Measurements from ENCODE around the gene LEUTX. TPM values are rescaled to one million over a fixed set of nuclear protein-coding genes. Genes with fewer than 3 reads are reported as not detected.

The LEUTX gene
- total RNA-seq, 4 donors from 2014 or later = not detected

- H3K9me3 ChIP-seq = no peaks in the 10 kb centered on the region
- H3K27me3 ChIP-seq = peaks cover 21% of the 10 kb centered on the region
- no peaks in the 10 kb centered on the region for H3K4me1 ChIP-seq
- H3K27ac ChIP-seq = no peak overlapping the region
- no peaks in the 10 kb centered on the region for H3K36me3 ChIP-seq
- no peak for ATAC-seq
- TF ChIP-seq POLR2A (IDR thresholded peaks at IDR 0.05) (no peak), CTCF (IDR thresholded peaks at IDR 0.05) (no peak), EP300 (IDR thresholded peaks at IDR 0.05) (no peak), POLR2AphosphoS5 (IDR thresholded peaks at IDR 0.05) (no peak)
- H3K4me3 ChIP-seq = no peak overlapping the region
- 49 to 73% methylated on average over 1 to 3 of the region's 3 CpGs for WGBS, 2 donors (ENCODE audit: low coverage in 1 of 2)
Measured at GRCh38 chr19:39745643-39746042, 33.0 kb upstream of the LEUTX start.

- Histone ChIP-seq H3K4me1 (no peaks in the 10 kb centered on the region), H3K27ac (no peak overlapping the region), H3K4me3 (no peak overlapping the region), H3K27me3 (peaks cover 35% of the 10 kb centered on the region), H3K36me3 (no peaks in the 10 kb centered on the region), H3K9me3 (no peaks in the 10 kb centered on the region)
- no peak for ATAC-seq
- TF ChIP-seq CTCF (IDR thresholded peaks at IDR 0.05) (no peak), POLR2AphosphoS5 (IDR thresholded peaks at IDR 0.05) (no peak), EP300 (IDR thresholded peaks at IDR 0.05) (no peak), POLR2A (IDR thresholded peaks at IDR 0.05) (no peak)
- WGBS, 2 donors (ENCODE audit: low coverage in 1 of 2) = 57 to 72% methylated on average over 1 to 4 of the region's 4 CpGs
Measured at GRCh38 chr19:39746836-39747529, 31.7 kb upstream of the LEUTX start.

- TF ChIP-seq CTCF (IDR thresholded peaks at IDR 0.05) (no peak), POLR2A (IDR thresholded peaks at IDR 0.05) (no peak), EP300 (IDR thresholded peaks at IDR 0.05) (no peak), POLR2AphosphoS5 (IDR thresholded peaks at IDR 0.05) (no peak)
- Histone ChIP-seq H3K36me3 (no peaks in the 10 kb centered on the region), H3K4me1 (no peaks in the 10 kb centered on the region), H3K27ac (no peak overlapping the region), H3K27me3 (peaks cover 37% of the 10 kb centered on the region), H3K9me3 (no peaks in the 10 kb centered on the region), H3K4me3 (no peak overlapping the region)
- 64 to 76% methylated on average over 5 of the region's 5 CpGs for WGBS, 2 donors (ENCODE audit: low coverage in 1 of 2)
- ATAC-seq = no peak
Measured at GRCh38 chr19:39749981-39750380, 28.7 kb upstream of the LEUTX start.

GRCh38 chr19:39752390-39752789, 26.3 kb upstream of the LEUTX start:
- H3K4me3 ChIP-seq = no peak overlapping the region
- TF ChIP-seq CTCF (IDR thresholded peaks at IDR 0.05) (no peak), POLR2A (IDR thresholded peaks at IDR 0.05) (no peak), EP300 (IDR thresholded peaks at IDR 0.05) (no peak), POLR2AphosphoS5 (IDR thresholded peaks at IDR 0.05) (no peak)
- no peaks in the 10 kb centered on the region for H3K9me3 ChIP-seq
- no peak overlapping the region for H3K27ac ChIP-seq
- H3K27me3 ChIP-seq = peaks cover 41% of the 10 kb centered on the region
- no peaks in the 10 kb centered on the region for H3K36me3 ChIP-seq
- ATAC-seq = no peak
- no peaks in the 10 kb centered on the region for H3K4me1 ChIP-seq

- no peak overlapping the region for H3K4me3 ChIP-seq
- H3K27me3 ChIP-seq = peaks cover 45% of the 10 kb centered on the region
- no peak overlapping the region for H3K27ac ChIP-seq
- no peaks in the 10 kb centered on the region for H3K4me1 ChIP-seq
- H3K9me3 ChIP-seq = no peaks in the 10 kb centered on the region
- H3K36me3 ChIP-seq = no peaks in the 10 kb centered on the region
- TF ChIP-seq POLR2A (IDR thresholded peaks at IDR 0.05) = no peak
- ATAC-seq = no peak
Measured at GRCh38 chr19:39752795-39753194, 25.9 kb upstream of the LEUTX start.

All from gastroesophageal sphincter (tissue), 4 donors.